HL-60 (cell line): ENCODE results near the gene ZNF334.

Experiments
- CTCF ChIP-seq: IDR thresholded peaks from one replicate; pipeline ENCODE4 v1.5.1; 2011; ENCODE audit warnings: low read length, control low read depth, inconsistent platforms; ENCODE audit not compliant: insufficient read depth
- POLR2AphosphoS5 ChIP-seq: IDR thresholded peaks from 2 replicates; pipeline ENCODE4 v1.6.1; 2012; ENCODE audit warnings: low read depth

- TF ChIP-seq CTCF: no peak
- TF ChIP-seq POLR2AphosphoS5: no peak
Observed at GRCh38 chr20:46545827-46546138, 32.4 kb upstream of the ZNF334 start.
